Measurements from ENCODE around the gene ADAM12. TPM values are rescaled to one million over a fixed set of nuclear protein-coding genes. Genes with fewer than 3 reads are reported as not detected.

ADAM12 gene
- polyA plus RNA-seq, 1 experiment, result 8.6 TPM

GRCh38 chr10:126225672-126226008, 162.6 kb downstream of the ADAM12 start:
- DNase-seq (ENCODE audit: low read depth), result no peak
- H3K27me3 ChIP-seq (ENCODE audit: control insufficient read depth, insufficient read depth, low read length), result no peaks in the 10 kb centered on the region; the same call in 1 of the 2 replicates
- H3K36me3 ChIP-seq (ENCODE audit: control insufficient read depth, insufficient read depth, low read length), result no peaks in the 10 kb centered on the region
- POLR2A ChIA-PET, result no interaction called here
- CTCF ChIA-PET, result interaction anchor here (1.2 kb wide), 1 partner anchor 16 kb away, joined by 3 read pairs; no protein-coding TSS in a partner anchor
- H3K4me3 ChIP-seq (ENCODE audit: low read depth, low read length), result no peak overlapping the region
- TF ChIP-seq, protein P1, sequence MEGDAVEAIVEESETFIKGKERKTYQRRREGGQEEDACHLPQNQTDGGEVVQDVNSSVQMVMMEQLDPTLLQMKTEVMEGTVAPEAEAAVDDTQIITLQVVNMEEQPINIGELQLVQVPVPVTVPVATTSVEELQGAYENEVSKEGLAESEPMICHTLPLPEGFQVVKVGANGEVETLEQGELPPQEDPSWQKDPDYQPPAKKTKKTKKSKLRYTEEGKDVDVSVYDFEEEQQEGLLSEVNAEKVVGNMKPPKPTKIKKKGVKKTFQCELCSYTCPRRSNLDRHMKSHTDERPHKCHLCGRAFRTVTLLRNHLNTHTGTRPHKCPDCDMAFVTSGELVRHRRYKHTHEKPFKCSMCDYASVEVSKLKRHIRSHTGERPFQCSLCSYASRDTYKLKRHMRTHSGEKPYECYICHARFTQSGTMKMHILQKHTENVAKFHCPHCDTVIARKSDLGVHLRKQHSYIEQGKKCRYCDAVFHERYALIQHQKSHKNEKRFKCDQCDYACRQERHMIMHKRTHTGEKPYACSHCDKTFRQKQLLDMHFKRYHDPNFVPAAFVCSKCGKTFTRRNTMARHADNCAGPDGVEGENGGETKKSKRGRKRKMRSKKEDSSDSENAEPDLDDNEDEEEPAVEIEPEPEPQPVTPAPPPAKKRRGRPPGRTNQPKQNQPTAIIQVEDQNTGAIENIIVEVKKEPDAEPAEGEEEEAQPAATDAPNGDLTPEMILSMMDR (IDR thresholded peaks at IDR 0.05; ENCODE audit: insufficient read depth, low read depth, low read length), result no peak

DNA sequence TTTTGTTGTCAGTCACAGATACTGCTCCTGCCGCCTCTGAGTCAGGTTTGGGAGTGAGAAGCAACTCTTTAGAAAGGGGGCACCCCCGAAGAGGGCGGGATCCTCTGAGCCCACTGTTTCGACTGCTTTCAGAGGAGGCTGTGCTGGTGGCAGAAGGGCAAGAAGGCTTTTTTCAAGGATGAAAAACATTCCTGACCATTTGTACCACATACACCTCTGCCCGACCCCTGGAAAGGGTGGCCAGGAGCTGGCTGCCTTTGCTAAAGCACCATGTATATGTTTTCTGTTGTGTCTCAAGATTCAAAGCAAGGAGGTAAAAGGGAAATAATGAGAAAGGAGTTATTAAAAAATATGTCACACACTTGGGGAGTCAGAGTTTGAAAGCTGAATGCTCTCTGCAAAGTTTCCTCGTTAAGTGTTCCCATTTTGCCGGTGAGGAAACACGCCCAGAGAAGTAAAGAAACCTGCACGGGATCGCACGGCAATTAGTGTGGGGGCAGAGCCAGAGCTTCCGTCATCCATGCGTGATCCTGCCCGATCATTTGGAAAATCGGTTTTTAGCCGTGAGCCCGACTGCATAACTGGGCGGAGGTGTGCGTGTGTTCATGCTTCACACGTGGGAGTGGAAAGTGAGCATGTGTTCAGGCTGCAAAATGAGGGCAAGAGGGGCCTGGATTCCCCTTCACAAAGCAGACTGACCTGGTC, 163.2 kb downstream of the ADAM12 start:
- TF ChIP-seq, protein P1 (IDR thresholded peaks at IDR 0.05; ENCODE audit: insufficient read depth, low read depth, low read length), result no peak
- ChIA-PET CTCF (interaction anchor here (1.2 kb wide), 1 partner anchor 17 kb away, joined by 3 read pairs; no protein-coding TSS in a partner anchor), POLR2A (no interaction called here)
- H3K27me3 ChIP-seq (ENCODE audit: control insufficient read depth, insufficient read depth, low read length), result no peaks in the 10 kb centered on the region; the same call in 1 of the 2 replicates
- no peak for DNase-seq (ENCODE audit: low read depth)
- H3K4me3 ChIP-seq (ENCODE audit: low read depth, low read length), result no peak overlapping the region
- no peaks in the 10 kb centered on the region for H3K36me3 ChIP-seq (ENCODE audit: control insufficient read depth, insufficient read depth, low read length)

DNA sequence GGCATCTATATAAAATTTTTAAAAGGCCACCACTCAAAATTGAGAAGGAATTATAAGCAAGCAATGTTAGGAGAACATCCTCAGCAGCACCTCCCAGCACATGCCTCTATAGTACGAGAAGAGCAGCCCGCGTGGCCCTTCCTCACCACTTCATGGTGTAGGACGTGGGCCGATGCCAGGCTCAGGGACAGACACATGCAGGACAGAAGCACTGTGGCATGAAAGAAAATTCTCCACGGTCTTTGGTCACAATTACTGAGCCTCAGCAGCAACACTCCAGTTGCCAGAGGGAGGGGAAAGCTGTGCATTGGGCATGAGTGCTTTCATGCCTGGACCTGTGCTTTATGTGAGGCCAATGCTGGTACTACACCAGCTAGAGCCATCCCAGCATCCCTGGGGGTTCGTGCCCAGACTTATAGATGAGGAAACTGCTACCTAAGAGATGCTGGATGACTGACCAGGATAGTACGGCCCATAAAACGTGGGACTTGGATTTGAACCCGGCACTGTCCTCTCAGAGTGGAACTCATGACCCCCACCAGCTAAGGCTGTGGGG, 164.7 kb downstream of the ADAM12 start:
- DNase-seq (ENCODE audit: low read depth), result no peak
- POLR2A ChIA-PET, result no interaction called here
- no peak overlapping the region for H3K4me3 ChIP-seq (ENCODE audit: low read depth, low read length)
- no peaks in the 10 kb centered on the region; the same call in 1 of the 2 replicates for H3K27me3 ChIP-seq (ENCODE audit: control insufficient read depth, insufficient read depth, low read length)
- H3K36me3 ChIP-seq (ENCODE audit: control insufficient read depth, insufficient read depth, low read length), result no peaks in the 10 kb centered on the region; the same call in 1 of the 2 replicates
- CTCF ChIA-PET, result interaction anchor here (1.2 kb wide), 1 partner anchor 11 kb away, joined by 4 read pairs; no protein-coding TSS in a partner anchor
- TF ChIP-seq, protein P1 (IDR thresholded peaks at IDR 0.05; ENCODE audit: insufficient read depth, low read depth, low read length), result no peak

GRCh38 chr10:126222736-126223511, 165.4 kb downstream of the ADAM12 start:
- CTCF ChIA-PET, result no interaction called here
- no peak overlapping the region for H3K4me3 ChIP-seq (ENCODE audit: low read depth, low read length)
- POLR2A ChIA-PET, result interaction anchor here (0.7 kb wide), 1 partner anchor 15 kb away, joined by 4 read pairs; no protein-coding TSS in a partner anchor

More at GRCh38 chr10:126222736-126223511, 165.4 kb downstream of the ADAM12 start:
- DNase-seq (ENCODE audit: low read depth), result no peak
- Histone ChIP-seq H3K36me3 (ENCODE audit: control insufficient read depth, insufficient read depth, low read length) (no peaks in the 10 kb centered on the region; the same call in 1 of the 2 replicates), H3K27me3 (ENCODE audit: control insufficient read depth, insufficient read depth, low read length) (no peaks in the 10 kb centered on the region; the same call in 1 of the 2 replicates)
- TF ChIP-seq, protein P1 (IDR thresholded peaks at IDR 0.05; ENCODE audit: insufficient read depth, low read depth, low read length), result no peak
